PC-3 (cell line): ENCODE data around the gene STRIP1. TPM values are rescaled to one million over a fixed set of nuclear protein-coding genes. Genes with fewer than 3 reads are reported as not detected.
A peak's percentile ranks its signal among the peaks of the same experiment; 100 is the strongest.

Source experiments
- ATAC-seq: fragments of 200-7000 bp; cut with Tn5 transposase; 2 replicates; pipeline ENCODE4 v1.9.1; 2020; ENCODE audit warnings: mild to moderate bottlenecking, moderate library complexity
- BruUV-seq: library from RNA; stranded (reverse); fragments of 400-500 nt; replicated peaks from 2 replicates; lab custom pipeline; 2021; lab: Mats Ljungman, UMichigan
- CTCF ChIA-PET: fragments of 300-600 bp; sonication (Branson Sonifier 250); formaldehyde crosslinking; loops from one replicate; lab custom pipeline; 2022; ENCODE audit warnings: antibody characterized with exemption; lab: Charles Lee
- POLR2A ChIA-PET: fragments of 300-600 bp; sonication (Branson Sonifier 250); formaldehyde crosslinking; loops from one replicate; lab custom pipeline; 2022; ENCODE audit warnings: antibody characterized with exemption; ENCODE audit not compliant: unreplicated experiment; lab: Charles Lee
- DNase-seq: peaks from one replicate; pipeline ENCODE4 v3.0.0-alpha.2; 2015
- H2AFZ ChIP-seq: fragments of 300-600 bp; sonication (generic); 2 replicates; pipeline ENCODE4 v1.6.0; 2016; ENCODE audit warnings: antibody characterized with exemption, low read length
- H3F3A ChIP-seq: fragments of 300-600 bp; sonication (generic); one replicate; pipeline ENCODE4 v1.6.0; 2017; ENCODE audit warnings: antibody characterized with exemption, low read length, control low read depth, mild to moderate bottlenecking; ENCODE audit not compliant: unreplicated experiment
- H3K27ac ChIP-seq: fragments of 300-600 bp; sonication (generic); 2 replicates; pipeline ENCODE4 v1.5.1; 2016; ENCODE audit warnings: mild to moderate bottlenecking, low read length
- H3K27me3 ChIP-seq: fragments of 300-600 bp; sonication (generic); 2 replicates; pipeline ENCODE4 v1.6.1; 2016; ENCODE audit warnings: low read length, mixed read lengths
- H3K36me3 ChIP-seq: fragments of 300-600 bp; sonication (generic); 2 replicates; pipeline ENCODE4 v1.6.1; 2016; ENCODE audit warnings: low read depth, mixed run types, low read length, mixed read lengths
- H3K4me1 ChIP-seq: fragments of 300-600 bp; sonication (generic); 2 replicates; pipeline ENCODE4 v1.5.1; 2016; ENCODE audit warnings: low read length; ENCODE audit not compliant: insufficient read depth
- H3K4me2 ChIP-seq: fragments of 300-600 bp; sonication (generic); 2 replicates; pipeline ENCODE4 v1.6.0; 2016; ENCODE audit warnings: low read length
- H3K4me3 ChIP-seq: fragments of 300-600 bp; sonication (generic); 2 replicates; pipeline ENCODE4 v1.5.1; 2016; ENCODE audit warnings: mild to moderate bottlenecking, low read length, mixed read lengths
- H3K79me2 ChIP-seq: fragments of 300-600 bp; sonication (generic); 2 replicates; pipeline ENCODE4 v1.6.1; 2017; ENCODE audit warnings: low read length, mixed read lengths
- H3K9ac ChIP-seq: fragments of 300-600 bp; sonication (generic); 2 replicates; pipeline ENCODE4 v1.6.0; 2016; ENCODE audit warnings: mild to moderate bottlenecking, low read length
- H3K9me2 ChIP-seq: fragments of 300-600 bp; sonication (generic); replicated peaks from 2 replicates; pipeline ENCODE4 v1.6.1; 2016; ENCODE audit warnings: mixed run types, low read length, mixed read lengths
- H3K9me3 ChIP-seq: fragments of 300-600 bp; sonication (generic); 2 replicates; pipeline ENCODE4 v1.6.1; 2016; ENCODE audit warnings: low read length, mixed read lengths
- H4K20me1 ChIP-seq: fragments of 300-600 bp; sonication (generic); 2 replicates; pipeline ENCODE4 v1.6.1; 2016; ENCODE audit warnings: low read length, mixed read lengths
- EZH2 ChIP-seq: fragments of 300-600 bp; sonication (generic); IDR thresholded peaks from one replicate; pipeline ENCODE4 v1.6.1; 2017; ENCODE audit warnings: antibody characterized with exemption, mild to moderate bottlenecking, low read length; ENCODE audit not compliant: unreplicated experiment
- EZH2phosphoT487 ChIP-seq: fragments of 300-600 bp; sonication (generic); IDR thresholded peaks from 2 replicates; pipeline ENCODE4 v1.6.1; 2018; ENCODE audit warnings: mild to moderate bottlenecking, antibody characterized with exemption, low read length, borderline replicate concordance
- intact Hi-C: fragments of 100-400 bp; cut with micrococcal nuclease; formaldehyde crosslinking; loops from 2 replicates; pipeline ENCODE4 v1.9.0; 2023
- total RNA-seq: library from RNA; depleted of rRNA; stranded (reverse); fragments of >200 nt; gene quantifications from 2 replicates; pipeline ENCODE4 v1.2.3, GENCODE V29; 2014
- TF ChIP-seq, protein P1 (sequence below): fragments of 300-600 bp; sonication (generic); conservative IDR thresholded peaks from 2 replicates; pipeline ENCODE4 v1.5.1; 2017; ENCODE audit warnings: antibody characterized with exemption, low read depth, mild to moderate bottlenecking, low read length

STRIP1 gene
- total RNA-seq, 1 experiment from 2014 or later = 41.4 TPM

GRCh38 chr1:110005971-110006370 is 28.5 kb upstream of the STRIP1 start:
- Histone ChIP-seq H3K79me2 (peaks cover 50% of the 10 kb centered on the region), H2AFZ (no peak overlapping the region), H3K36me3 (peaks cover 7% of the 10 kb centered on the region; the same call in 1 of the 2 replicates), H3K9me3 (no peaks in the 10 kb centered on the region), H3K4me1 (peaks cover 41% of the 10 kb centered on the region), H3K9me2 (no peaks in the 10 kb centered on the region), H3F3A (peaks cover 20% of the 10 kb centered on the region), H3K27me3 (no peaks in the 10 kb centered on the region), H3K4me3 (no peak overlapping the region), H3K4me2 (no peak overlapping the region), H3K27ac (no peak overlapping the region), H4K20me1 (no peaks in the 10 kb centered on the region), H3K9ac (no peak overlapping the region)
- CTCF ChIA-PET = interaction anchor here (0.7 to 0.8 kb wide), 2 partner anchors 21 to 22 kb away, joined by 3 to 8 read pairs; partner anchors contain the start of gene AHCYL1
- intact Hi-C loops = no loop called here
- no TSS peak for BruUV-seq
- ATAC-seq (peak; percentile 32), DNase-seq (peak; percentile 19)
- POLR2A ChIA-PET = no interaction called here
- no peak for TF ChIP-seq EZH2phosphoT487
- no peak for TF ChIP-seq EZH2
- TF ChIP-seq, protein P1, sequence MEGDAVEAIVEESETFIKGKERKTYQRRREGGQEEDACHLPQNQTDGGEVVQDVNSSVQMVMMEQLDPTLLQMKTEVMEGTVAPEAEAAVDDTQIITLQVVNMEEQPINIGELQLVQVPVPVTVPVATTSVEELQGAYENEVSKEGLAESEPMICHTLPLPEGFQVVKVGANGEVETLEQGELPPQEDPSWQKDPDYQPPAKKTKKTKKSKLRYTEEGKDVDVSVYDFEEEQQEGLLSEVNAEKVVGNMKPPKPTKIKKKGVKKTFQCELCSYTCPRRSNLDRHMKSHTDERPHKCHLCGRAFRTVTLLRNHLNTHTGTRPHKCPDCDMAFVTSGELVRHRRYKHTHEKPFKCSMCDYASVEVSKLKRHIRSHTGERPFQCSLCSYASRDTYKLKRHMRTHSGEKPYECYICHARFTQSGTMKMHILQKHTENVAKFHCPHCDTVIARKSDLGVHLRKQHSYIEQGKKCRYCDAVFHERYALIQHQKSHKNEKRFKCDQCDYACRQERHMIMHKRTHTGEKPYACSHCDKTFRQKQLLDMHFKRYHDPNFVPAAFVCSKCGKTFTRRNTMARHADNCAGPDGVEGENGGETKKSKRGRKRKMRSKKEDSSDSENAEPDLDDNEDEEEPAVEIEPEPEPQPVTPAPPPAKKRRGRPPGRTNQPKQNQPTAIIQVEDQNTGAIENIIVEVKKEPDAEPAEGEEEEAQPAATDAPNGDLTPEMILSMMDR = no peak

DNA sequence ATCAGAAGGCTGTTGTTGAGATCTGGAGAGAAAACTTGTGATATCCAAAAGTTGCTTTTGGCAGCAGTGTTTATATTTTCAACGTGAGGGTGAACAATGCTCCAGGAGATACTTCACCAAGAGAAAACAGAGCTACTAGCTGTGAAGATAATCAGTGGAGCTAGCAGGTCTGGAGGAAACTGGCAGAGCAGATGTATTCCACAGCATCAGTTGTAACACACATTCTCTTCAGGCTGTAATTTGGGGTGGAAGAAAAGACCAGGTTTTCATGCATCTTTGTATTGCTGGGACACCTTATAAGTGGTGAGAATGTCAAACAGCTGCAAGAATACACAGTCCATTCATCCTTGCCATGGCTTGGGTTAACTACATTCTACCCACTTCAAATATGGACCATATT is 27.9 kb upstream of the STRIP1 start:
- ATAC-seq (no peak), DNase-seq (no peak)
- ChIA-PET POLR2A (no interaction called here), CTCF (interaction anchor here (0.8 kb wide), 1 partner anchor 22 kb away, joined by 5 read pairs; the partner anchor contains the start of gene AHCYL1)
- BruUV-seq = no TSS peak
- Histone ChIP-seq H3K4me1 (peaks cover 41% of the 10 kb centered on the region), H3K36me3 (peaks cover 8% of the 10 kb centered on the region; the same call in 1 of the 2 replicates), H4K20me1 (no peaks in the 10 kb centered on the region), H3K4me3 (no peak overlapping the region), H3K27me3 (no peaks in the 10 kb centered on the region), H2AFZ (no peak overlapping the region), H3K9ac (no peak overlapping the region), H3K79me2 (peaks cover 47% of the 10 kb centered on the region), H3K9me2 (no peaks in the 10 kb centered on the region), H3K4me2 (no peak overlapping the region), H3K27ac (no peak overlapping the region), H3K9me3 (no peaks in the 10 kb centered on the region), H3F3A (peaks cover 20% of the 10 kb centered on the region)
- TF ChIP-seq, protein P1 = no peak
- no peak for TF ChIP-seq EZH2phosphoT487
- TF ChIP-seq EZH2 = no peak
- intact Hi-C loops = no loop called here

DNA sequence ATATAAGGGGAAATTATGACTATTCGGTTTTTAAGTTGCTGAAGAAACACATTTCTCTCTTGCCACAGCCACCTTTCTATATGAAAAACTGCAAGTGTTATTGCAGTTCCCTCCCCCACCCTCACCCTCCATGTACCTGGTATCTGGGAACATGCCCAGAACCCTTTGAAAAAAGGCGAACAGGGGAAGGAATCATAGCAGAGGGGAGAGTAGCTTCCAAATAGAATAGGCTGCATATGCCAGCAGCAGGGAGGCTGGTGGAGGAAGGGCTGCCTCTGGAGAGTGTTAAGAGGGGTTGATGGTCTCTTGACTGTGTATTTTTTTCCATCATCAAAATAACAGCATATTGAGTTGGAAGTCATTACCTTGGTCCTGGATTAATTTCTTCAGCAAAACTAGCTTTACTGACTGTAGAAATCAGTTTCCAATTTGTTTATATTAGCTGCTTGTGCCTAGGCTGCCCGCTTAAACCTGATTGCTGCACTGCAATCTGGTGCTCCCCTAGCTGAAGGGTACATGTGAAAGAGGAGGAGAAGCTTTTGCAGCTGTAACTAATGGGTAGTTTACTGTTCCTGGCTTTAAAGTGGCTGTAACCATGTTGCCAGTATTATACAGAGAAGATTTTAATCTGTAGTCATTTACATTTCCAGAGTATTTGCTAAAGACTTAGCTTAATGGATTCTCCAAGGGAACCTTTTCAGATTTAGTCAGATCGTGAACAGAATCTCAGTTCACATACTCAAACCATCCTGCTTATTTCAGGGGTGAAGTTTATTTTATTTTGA is 27.2 kb upstream of the STRIP1 start:
- Histone ChIP-seq H3K9ac (no peak overlapping the region), H4K20me1 (no peaks in the 10 kb centered on the region), H3K4me2 (no peak overlapping the region), H3K79me2 (peaks cover 40% of the 10 kb centered on the region), H3K36me3 (peaks cover 15% of the 10 kb centered on the region), H3K9me3 (no peaks in the 10 kb centered on the region), H3K27ac (no peak overlapping the region), H3K4me1 (peaks cover 36% of the 10 kb centered on the region), H3K9me2 (no peaks in the 10 kb centered on the region), H3K4me3 (no peak overlapping the region), H3F3A (peaks cover 20% of the 10 kb centered on the region), H2AFZ (no peak overlapping the region), H3K27me3 (no peaks in the 10 kb centered on the region)
- ChIA-PET CTCF (interaction anchor here (0.8 kb wide), 1 partner anchor 23 kb away, joined by 5 read pairs; the partner anchor contains the start of gene AHCYL1), POLR2A (no interaction called here)
- intact Hi-C loops = no loop called here
- no TSS peak for BruUV-seq
- no peak for TF ChIP-seq EZH2phosphoT487
- TF ChIP-seq, protein P1 = no peak
- TF ChIP-seq EZH2 = no peak
- ATAC-seq (no peak), DNase-seq (no peak)
